Activated CD4-positive, alpha-beta T cell treated with anti-CD3 and anti-CD28 coated beads, Interleukin-2, amount 50 U/mL, for 1 hour (primary cell): ENCODE results near the gene MAD1L1.
"Not testable (repeated sequence)": the region's sequence is repeated elsewhere in the genome, so short reads cannot be mapped to it uniquely, and the experiment has no call there.

ENCODE experiments used
- DNase-seq: peaks from one replicate; pipeline ENCODE4 v3.0.0-alpha.2; 2020

MAD1L1 gene

GRCh38 chr7:1885465-1886226 lies 347.1 kb downstream of the MAD1L1 start:
- DNase-seq = no peak

GRCh38 chr7:1884583-1885350 lies 348.0 kb downstream of the MAD1L1 start:
- DNase-seq = no peak

DNA sequence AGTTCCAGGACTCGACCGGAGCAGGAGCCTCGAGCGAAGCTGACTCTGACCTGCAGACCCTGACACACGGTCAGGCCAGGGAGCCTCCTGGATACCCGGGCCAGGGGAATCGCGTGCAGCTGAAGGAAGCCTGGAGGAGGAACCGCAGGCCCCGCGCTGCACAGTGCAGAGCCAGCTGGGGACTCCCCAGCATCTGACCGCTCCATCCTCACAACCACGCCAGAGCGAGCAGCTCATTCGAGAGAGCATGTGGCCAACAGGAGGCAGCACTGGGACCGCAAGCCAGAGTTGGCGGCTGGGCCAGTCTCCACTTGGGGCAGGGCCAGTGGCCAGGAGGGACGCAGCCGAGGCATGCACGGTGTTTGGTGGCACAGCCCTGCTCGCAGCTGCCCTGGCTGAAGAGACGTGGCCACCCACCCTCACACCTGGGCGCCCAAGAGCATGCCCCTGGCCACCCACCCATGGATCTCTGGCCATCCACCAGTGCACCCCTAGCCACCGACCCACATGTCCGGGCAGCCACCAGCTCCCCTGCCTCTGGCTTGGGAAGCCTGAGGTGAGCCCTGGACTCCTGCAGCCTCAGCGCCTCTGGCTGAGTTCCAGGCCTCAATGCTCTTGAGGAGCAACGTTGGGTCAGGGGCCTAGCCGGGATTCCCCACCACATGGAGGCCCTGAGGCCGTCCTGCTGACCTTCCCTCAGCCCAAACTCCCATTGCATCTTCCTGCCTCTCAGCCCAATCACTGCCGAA lies 348.7 kb downstream of the MAD1L1 start:
- no peak for DNase-seq

- DNase-seq = no peak
Measured at GRCh38 chr7:1883031-1883761, 349.5 kb downstream of the MAD1L1 start.

GRCh38 chr7:1882451-1882850 lies 350.3 kb downstream of the MAD1L1 start:
- DNase-seq = no peak

GRCh38 chr7:1881946-1882345 lies 350.8 kb downstream of the MAD1L1 start:
- DNase-seq = no peak

- not testable (repeated sequence) for DNase-seq
Measured at GRCh38 chr7:1876641-1877040, 356.1 kb downstream of the MAD1L1 start.

DNA sequence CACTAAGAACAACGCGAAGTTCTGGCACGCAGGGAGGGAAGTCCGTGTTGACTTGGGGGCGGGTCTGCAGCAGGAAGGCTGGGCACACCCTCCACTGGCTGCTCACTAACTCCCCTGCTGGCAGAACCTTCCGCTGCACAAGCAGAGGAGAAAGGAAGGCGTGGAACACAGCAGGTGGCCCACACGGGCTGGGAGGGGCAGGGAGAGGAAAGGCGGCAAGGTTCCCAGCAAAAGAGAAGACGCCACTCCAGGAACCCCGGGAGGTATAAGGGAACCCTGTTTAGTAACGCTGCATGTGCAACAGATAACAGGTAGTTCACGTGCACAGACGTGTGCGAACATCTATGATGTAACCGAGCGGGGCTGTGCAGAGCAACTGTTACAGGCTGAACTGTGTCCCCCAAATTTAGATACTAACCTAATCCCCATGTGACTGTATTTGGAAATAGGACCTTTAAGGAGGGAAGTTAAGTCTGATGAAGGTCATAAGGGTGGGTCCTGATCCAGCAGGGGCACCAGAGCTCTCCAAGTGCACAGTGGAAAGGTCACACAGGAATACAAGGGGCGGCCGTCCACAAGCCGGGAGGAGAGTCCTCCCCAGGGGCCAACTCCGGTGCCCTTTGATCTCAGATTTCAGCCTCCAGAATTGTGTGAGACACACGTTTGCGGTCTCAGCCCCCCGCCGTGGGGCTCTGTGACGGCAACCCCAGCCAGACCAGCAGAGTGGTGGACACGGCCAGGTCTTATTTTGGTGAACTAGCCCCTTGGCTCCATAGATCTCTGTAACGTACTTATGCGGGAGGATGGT lies 357.1 kb downstream of the MAD1L1 start:
- not testable (repeated sequence) for DNase-seq

- not testable (repeated sequence) for DNase-seq
Measured at GRCh38 chr7:1874590-1875391, 358.0 kb downstream of the MAD1L1 start.

DNA sequence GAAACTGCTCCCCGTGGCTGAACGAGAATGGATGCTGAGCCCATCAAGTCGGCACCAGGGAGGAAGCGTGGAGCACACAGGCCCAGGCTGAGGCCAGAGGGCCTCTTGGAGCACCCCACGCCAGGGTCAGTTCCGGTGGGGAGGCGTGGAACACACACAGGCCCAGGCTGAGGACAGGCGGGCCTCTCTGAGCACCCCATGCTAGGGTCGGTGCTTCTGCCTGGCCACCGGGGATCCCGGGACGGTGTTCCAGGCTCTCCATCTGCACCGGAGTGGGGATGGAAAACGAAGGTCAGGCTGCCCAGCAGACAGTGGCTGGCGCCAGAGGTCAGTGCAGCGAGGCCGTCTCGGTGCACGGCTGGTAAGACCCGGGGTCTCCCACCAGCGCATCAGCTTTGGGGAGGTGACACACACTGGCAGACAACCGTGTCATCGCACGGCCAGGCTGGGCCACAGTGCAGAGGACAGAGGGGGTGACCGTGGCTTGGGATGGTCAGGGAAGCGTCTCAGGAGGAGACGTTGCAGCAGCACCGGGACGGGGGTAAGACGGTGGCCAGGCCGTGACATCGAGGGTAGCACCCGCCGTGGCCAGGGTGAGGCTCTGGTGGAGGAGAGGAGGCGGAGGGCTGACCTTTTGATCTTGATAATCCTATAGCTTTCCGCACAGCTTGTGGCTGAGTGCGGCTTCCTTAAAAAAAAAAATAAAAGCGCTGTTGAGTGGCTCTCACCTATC lies 358.7 kb downstream of the MAD1L1 start:
- DNase-seq = no peak

DNA sequence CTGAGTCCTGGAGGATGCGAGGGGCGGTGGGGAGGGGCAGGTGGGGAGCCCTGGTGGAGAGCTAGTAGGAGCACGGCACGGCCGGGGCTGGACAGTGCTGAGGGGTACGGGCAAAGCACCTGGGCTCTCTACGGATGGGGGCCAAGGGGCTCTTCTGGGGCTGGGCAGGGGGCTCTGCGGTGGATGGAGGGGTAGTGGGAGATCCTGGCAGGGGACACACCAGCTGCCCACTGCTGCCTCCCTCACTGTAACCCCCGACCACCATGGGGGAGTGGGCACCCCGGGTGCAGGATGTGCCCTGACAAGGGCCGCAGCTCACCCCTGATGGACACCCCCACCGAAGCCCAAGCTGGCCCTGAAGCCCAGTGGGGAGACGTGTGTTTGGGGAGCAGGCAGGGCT lies 359.3 kb downstream of the MAD1L1 start:
- DNase-seq = no peak

- no peak for DNase-seq
Measured at GRCh38 chr7:1873070-1873405, 359.7 kb downstream of the MAD1L1 start.

DNA sequence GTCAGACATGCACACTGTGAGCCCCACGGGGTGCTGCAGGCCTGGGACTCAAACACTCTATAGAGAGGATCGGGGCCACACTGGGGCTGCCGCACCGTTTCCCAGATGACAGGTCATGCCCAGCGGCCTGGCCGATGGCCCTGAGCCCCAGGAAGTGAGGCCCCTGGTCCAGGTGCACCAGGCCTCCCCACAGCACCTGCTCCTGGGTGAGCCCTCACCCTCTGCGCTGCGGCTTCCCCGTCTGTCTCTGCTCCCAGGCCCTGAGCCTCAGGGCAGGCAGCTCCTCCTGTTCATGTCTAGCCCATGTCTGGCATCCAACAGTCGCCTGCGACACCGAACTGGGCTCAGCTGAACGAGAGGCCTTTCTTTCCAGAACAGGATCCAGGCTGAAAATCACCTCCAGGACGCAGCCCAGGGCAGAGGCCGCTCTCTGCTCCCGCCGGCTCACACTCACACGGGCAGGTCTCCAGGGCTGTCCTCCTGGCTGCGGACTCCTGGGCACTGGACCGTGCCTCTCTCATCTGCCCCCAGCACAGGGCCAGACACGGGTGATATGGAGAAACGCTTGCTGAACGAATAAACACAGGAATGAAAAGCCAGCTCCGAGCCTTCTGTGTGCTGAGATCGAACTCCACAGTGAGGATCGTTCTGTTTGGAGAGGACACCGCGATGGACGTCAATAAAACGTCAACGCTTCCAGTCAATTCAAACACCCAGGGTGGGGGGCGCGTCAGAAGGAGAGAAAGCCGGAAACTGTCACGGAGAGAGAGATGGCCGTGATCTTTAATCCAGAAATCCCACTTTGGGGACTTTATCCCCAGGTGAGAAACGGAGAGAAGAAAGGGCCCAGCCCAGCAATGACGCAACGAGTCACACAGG lies 360.3 kb downstream of the MAD1L1 start:
- no peak for DNase-seq

DNA sequence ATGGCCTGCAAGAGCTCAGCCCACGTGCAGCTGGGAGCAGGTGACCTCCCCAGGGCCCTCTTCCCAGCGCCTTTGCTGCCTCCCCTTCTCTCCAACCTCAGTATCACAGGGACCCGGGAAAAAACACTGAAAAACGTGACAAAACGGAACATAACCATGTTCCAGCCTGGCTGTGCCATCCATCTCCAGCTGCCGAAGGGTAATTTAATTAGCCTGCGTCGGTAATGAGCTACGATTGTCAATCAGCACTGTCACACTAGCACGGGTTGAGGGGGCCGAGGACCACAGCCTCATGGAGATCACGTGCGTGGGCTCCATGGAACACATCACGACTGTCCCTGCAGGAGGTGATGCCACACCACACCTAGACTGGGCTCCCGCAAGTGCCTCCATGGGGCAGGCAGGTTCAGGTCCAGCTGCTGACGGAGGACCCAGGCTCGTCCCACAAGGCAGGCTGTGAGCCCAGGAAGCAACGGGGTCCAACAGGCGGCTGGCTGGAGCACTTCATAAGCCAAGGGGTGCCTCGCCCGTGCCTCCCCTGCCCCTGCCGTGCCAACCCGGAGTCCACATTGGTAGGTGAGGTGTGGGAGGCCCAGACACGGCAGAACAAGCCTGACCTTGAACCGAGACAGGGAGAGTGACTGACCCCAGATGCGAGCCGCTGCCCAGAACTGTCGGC lies 363.2 kb downstream of the MAD1L1 start:
- no peak for DNase-seq

DNA sequence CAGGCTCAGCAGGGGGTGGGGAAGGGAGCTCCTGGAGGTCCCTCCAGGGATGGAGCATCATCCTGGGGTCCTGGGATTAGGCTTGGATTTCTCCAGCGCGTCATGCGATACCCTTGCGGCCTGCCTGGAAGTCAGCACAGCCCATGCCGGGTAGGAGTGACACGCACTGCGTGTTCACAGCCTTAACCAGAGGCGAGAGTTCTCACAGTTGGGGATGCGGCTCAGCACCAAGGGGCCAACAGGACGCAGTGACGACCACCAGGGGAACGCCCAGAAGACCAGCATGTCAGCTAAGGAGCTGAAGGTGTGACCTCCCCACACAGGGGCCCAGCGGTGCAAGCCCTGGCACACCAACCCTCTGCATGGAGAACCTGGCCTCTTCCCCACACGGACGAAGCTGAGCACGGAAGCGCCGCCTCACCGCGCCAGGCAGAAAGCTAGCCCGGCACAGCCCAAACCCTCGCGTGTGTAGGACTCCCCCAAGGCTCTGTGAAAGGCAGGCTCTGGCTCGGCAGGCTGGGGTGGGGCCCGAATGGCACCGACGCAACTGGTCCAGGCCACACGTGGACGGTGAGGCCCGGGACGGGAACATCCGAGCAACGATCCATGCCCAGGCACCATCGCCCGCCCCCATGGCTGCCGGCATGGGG lies 364.1 kb downstream of the MAD1L1 start:
- no peak for DNase-seq

DNA sequence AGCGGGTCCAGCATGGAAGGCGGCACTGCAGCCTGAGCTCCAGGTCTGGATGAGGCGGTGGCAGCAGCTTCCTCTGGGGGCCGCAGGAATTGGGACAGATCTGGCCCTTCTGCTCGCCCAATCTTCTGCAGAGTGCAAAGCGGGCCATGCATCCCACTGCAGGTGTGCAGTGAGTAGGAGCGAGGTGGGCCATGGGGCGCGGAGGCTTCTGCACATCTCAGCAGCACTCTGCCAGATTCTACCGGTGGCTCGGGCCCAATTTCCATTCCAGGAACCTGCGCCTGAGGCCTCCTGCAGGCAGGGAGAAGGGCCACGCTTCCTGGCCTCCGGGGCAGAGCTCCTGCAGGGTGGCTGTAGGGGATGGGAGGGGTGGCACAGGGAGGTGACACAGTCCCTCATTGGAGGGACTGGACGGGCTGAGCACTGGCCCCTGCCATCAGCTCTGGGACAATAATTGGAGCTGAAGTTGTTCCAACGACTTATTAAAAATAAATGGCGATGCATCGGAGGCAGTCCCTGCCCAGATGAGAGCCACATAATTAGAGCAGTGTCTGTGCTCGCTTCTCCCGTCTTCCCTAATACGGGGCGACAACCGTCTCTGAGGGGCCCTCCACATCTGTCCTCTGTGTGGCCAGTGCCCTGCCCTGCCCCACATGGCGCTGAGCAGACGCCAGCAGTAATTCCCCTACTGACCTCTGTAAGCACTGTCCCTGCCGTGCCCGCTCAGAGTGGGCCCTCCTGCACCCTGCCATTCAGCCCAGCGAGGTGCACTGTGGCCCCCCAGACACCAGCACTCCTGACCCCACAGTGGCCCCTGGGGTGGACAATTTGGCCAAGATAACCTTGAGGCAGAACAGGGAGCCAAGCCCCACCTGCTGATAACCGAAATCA lies 365.1 kb downstream of the MAD1L1 start:
- DNase-seq = no peak

DNA sequence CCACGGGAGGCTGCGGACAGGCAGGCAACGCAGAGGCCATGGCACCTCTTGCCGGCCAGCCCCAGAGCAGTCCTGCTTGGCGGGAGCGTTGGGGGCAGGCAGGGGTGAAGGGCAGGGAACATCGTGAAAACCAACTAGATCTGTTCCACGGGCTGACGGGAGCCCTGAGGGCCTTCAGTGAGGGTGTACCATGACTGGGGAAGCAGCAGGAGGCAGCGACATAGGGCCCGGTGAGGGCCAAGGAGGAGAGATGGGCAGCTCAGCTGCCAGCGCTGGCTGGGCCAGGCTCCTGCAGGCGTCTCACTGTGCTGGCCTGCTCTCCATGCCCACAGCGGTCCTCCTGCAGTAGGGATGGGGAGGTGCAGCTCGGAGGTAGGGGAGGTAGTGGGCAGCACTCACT lies 366.1 kb downstream of the MAD1L1 start:
- DNase-seq = no peak
